ENCODE results near the gene TPGS1.

Gene TPGS1

GRCh38 chr19:518598-519231, 11.4 kb downstream of the TPGS1 start:
- H2BK5ac ChIP-seq (ENCODE audit: low read depth, low read length, poor library complexity): no peak overlapping the region
- H2BK12ac ChIP-seq (ENCODE audit: low read length): no peak overlapping the region
- H2AK5ac ChIP-seq (ENCODE audit: low read length): no peak overlapping the region
- peak in 1 of 2 donors; percentile 11 for DNase-seq
- no peaks in the 10 kb centered on the region for H3K27me3 ChIP-seq (ENCODE audit: insufficient read depth, low read length)
- no CpG with 5 or more reads among the region's 58 CpGs for WGBS (ENCODE audit: extremely low coverage, insufficient coverage, insufficient read length)
- no peak overlapping the region for H2BK120ac ChIP-seq (ENCODE audit: insufficient read depth, low read length, poor library complexity)
- no peaks in the 10 kb centered on the region for H3K79me1 ChIP-seq (ENCODE audit: low read length)
- H3K4me1 ChIP-seq (ENCODE audit: control insufficient read depth in 1 of 2, insufficient read depth in 2 of 2, low read length in 2 of 2): peaks cover 4 to 12% of the 10 kb centered on the region in 2 experiments
- no peak overlapping the region for H3K23ac ChIP-seq (ENCODE audit: low read length)
- no peak overlapping the region for H3K4ac ChIP-seq (ENCODE audit: low read depth, low read length)
- peaks cover 8% of the 10 kb centered on the region for H3K9me3 ChIP-seq (ENCODE audit: insufficient read depth, low read depth, low read length)
- no peak overlapping the region for H3K27ac ChIP-seq (ENCODE audit: low read depth, low read length)
- H3K79me2 ChIP-seq (ENCODE audit: control insufficient read depth, insufficient read depth, low read length, poor library complexity): no peaks in the 10 kb centered on the region
- H3K14ac ChIP-seq (ENCODE audit: low read length): no peak overlapping the region
- peaks cover 7 to 13% of the 10 kb centered on the region in 2 experiments for H3K36me3 ChIP-seq (ENCODE audit: control insufficient read depth in 1 of 2, insufficient read depth in 2 of 2, low read length in 2 of 2)
- no peak overlapping the region for H4K8ac ChIP-seq (ENCODE audit: low read depth, low read length)
- H4K12ac ChIP-seq (ENCODE audit: low read depth, low read length): no peak overlapping the region
- H3K4me3 ChIP-seq (ENCODE audit: low read depth, low read length): no peak overlapping the region
- H3K4me2 ChIP-seq (ENCODE audit: low read length): no peak overlapping the region
- H3K9ac ChIP-seq (ENCODE audit: low read length): no peak overlapping the region
- H2AFZ ChIP-seq (ENCODE audit: insufficient read depth, low read length, poor library complexity): no peak overlapping the region
- no peak overlapping the region for H4K91ac ChIP-seq (ENCODE audit: low read depth, low read length)
- H3K18ac ChIP-seq (ENCODE audit: low read length): peak overlapping the region; percentile 56

GRCh38 chr19:519449-519865, 12.2 kb downstream of the TPGS1 start:
- H3K27me3 ChIP-seq (ENCODE audit: insufficient read depth, low read length): no peaks in the 10 kb centered on the region
- no peak overlapping the region for H2BK5ac ChIP-seq (ENCODE audit: low read depth, low read length, poor library complexity)
- H3K9me3 ChIP-seq (ENCODE audit: insufficient read depth, low read depth, low read length): peaks cover 8% of the 10 kb centered on the region
- H3K4me1 ChIP-seq (ENCODE audit: control insufficient read depth in 1 of 2, insufficient read depth in 2 of 2, low read length in 2 of 2): peaks cover 4 to 12% of the 10 kb centered on the region in 2 experiments
- H3K23ac ChIP-seq (ENCODE audit: low read length): no peak overlapping the region
- peaks cover 0 to 8% of the 10 kb centered on the region in 2 experiments for H3K36me3 ChIP-seq (ENCODE audit: control insufficient read depth in 1 of 2, insufficient read depth in 2 of 2, low read length in 2 of 2)
- no peak overlapping the region for H3K4me3 ChIP-seq (ENCODE audit: low read depth, low read length)
- H3K79me1 ChIP-seq (ENCODE audit: low read length): no peaks in the 10 kb centered on the region
- no peak overlapping the region for H2AK5ac ChIP-seq (ENCODE audit: low read length)
- H4K12ac ChIP-seq (ENCODE audit: low read depth, low read length): no peak overlapping the region
- no peak overlapping the region for H4K91ac ChIP-seq (ENCODE audit: low read depth, low read length)
- DNase-seq: no peak
- H2BK120ac ChIP-seq (ENCODE audit: insufficient read depth, low read length, poor library complexity): no peak overlapping the region
- no peak overlapping the region for H3K9ac ChIP-seq (ENCODE audit: low read length)
- no peak overlapping the region for H3K4me2 ChIP-seq (ENCODE audit: low read length)
- no peak overlapping the region for H3K14ac ChIP-seq (ENCODE audit: low read length)
- no peak overlapping the region for H2BK12ac ChIP-seq (ENCODE audit: low read length)
- H2AFZ ChIP-seq (ENCODE audit: insufficient read depth, low read length, poor library complexity): no peak overlapping the region
- H3K18ac ChIP-seq (ENCODE audit: low read length): no peak overlapping the region
- no peaks in the 10 kb centered on the region for H3K79me2 ChIP-seq (ENCODE audit: control insufficient read depth, insufficient read depth, low read length, poor library complexity)
- no peak overlapping the region for H3K27ac ChIP-seq (ENCODE audit: low read depth, low read length)
- WGBS (ENCODE audit: extremely low coverage, insufficient coverage, insufficient read length): no CpG with 5 or more reads among the region's 45 CpGs
- H4K8ac ChIP-seq (ENCODE audit: low read depth, low read length): no peak overlapping the region
- no peak overlapping the region for H3K4ac ChIP-seq (ENCODE audit: low read depth, low read length)

GRCh38 chr19:522726-523125, 15.4 kb downstream of the TPGS1 start:
- Histone ChIP-seq H3K18ac (ENCODE audit: low read length) (no peak overlapping the region), H3K4ac (ENCODE audit: low read depth, low read length) (no peak overlapping the region), H3K9me3 (ENCODE audit: insufficient read depth, low read depth, low read length) (peaks cover 8% of the 10 kb centered on the region), H2BK5ac (ENCODE audit: low read depth, low read length, poor library complexity) (no peak overlapping the region), H3K4me2 (ENCODE audit: low read length) (no peak overlapping the region), H3K9ac (ENCODE audit: low read length) (no peak overlapping the region), H2AFZ (ENCODE audit: insufficient read depth, low read length, poor library complexity) (no peak overlapping the region), H4K91ac (ENCODE audit: low read depth, low read length) (no peak overlapping the region), H3K36me3 (ENCODE audit: control insufficient read depth in 1 of 2, insufficient read depth in 2 of 2, low read length in 2 of 2) (peaks cover 0 to 8% of the 10 kb centered on the region in 2 experiments), H3K23ac (ENCODE audit: low read length) (no peak overlapping the region), H3K27me3 (ENCODE audit: insufficient read depth, low read length) (peaks cover 2% of the 10 kb centered on the region), H4K8ac (ENCODE audit: low read depth, low read length) (no peak overlapping the region), H3K4me3 (ENCODE audit: low read depth, low read length) (no peak overlapping the region), H2AK5ac (ENCODE audit: low read length) (no peak overlapping the region), H4K12ac (ENCODE audit: low read depth, low read length) (no peak overlapping the region), H3K79me2 (ENCODE audit: control insufficient read depth, insufficient read depth, low read length, poor library complexity) (no peaks in the 10 kb centered on the region), H2BK12ac (ENCODE audit: low read length) (no peak overlapping the region), H3K14ac (ENCODE audit: low read length) (no peak overlapping the region), H3K79me1 (ENCODE audit: low read length) (no peaks in the 10 kb centered on the region), H2BK120ac (ENCODE audit: insufficient read depth, low read length, poor library complexity) (no peak overlapping the region), H3K27ac (ENCODE audit: low read depth, low read length) (no peak overlapping the region), H3K4me1 (ENCODE audit: control insufficient read depth in 1 of 2, insufficient read depth in 2 of 2, low read length in 2 of 2) (peaks cover 0 to 3% of the 10 kb centered on the region in 2 experiments)
- whole genome bisulfite sequencing (ENCODE audit: extremely low coverage, insufficient coverage, insufficient read length): no CpG with 5 or more reads among the region's 12 CpGs
- no peak for DNase-seq

GRCh38 chr19:524062-524674, 16.9 kb downstream of the TPGS1 start:
- Histone ChIP-seq H3K4me1 (ENCODE audit: control insufficient read depth in 1 of 2, insufficient read depth in 2 of 2, low read length in 2 of 2) (no peaks in the 10 kb centered on the region), H2BK5ac (ENCODE audit: low read depth, low read length, poor library complexity) (no peak overlapping the region), H3K14ac (ENCODE audit: low read length) (no peak overlapping the region), H2AK5ac (ENCODE audit: low read length) (no peak overlapping the region), H4K91ac (ENCODE audit: low read depth, low read length) (no peak overlapping the region), H3K9ac (ENCODE audit: low read length) (no peak overlapping the region), H3K4me2 (ENCODE audit: low read length) (no peak overlapping the region), H3K36me3 (ENCODE audit: control insufficient read depth in 1 of 2, insufficient read depth in 2 of 2, low read length in 2 of 2) (peaks cover 0 to 8% of the 10 kb centered on the region in 2 experiments), H3K27me3 (ENCODE audit: insufficient read depth, low read length) (peaks cover 2% of the 10 kb centered on the region), H2AFZ (ENCODE audit: insufficient read depth, low read length, poor library complexity) (no peak overlapping the region), H3K23ac (ENCODE audit: low read length) (no peak overlapping the region), H2BK12ac (ENCODE audit: low read length) (no peak overlapping the region), H3K4ac (ENCODE audit: low read depth, low read length) (no peak overlapping the region), H4K8ac (ENCODE audit: low read depth, low read length) (no peak overlapping the region), H3K4me3 (ENCODE audit: low read depth, low read length) (no peak overlapping the region), H4K12ac (ENCODE audit: low read depth, low read length) (no peak overlapping the region), H3K27ac (ENCODE audit: low read depth, low read length) (no peak overlapping the region), H3K79me1 (ENCODE audit: low read length) (no peaks in the 10 kb centered on the region), H3K18ac (ENCODE audit: low read length) (no peak overlapping the region), H3K9me3 (ENCODE audit: insufficient read depth, low read depth, low read length) (peaks cover 8% of the 10 kb centered on the region), H2BK120ac (ENCODE audit: insufficient read depth, low read length, poor library complexity) (no peak overlapping the region), H3K79me2 (ENCODE audit: control insufficient read depth, insufficient read depth, low read length, poor library complexity) (no peaks in the 10 kb centered on the region)
- peak; percentile 38 to 51 for DNase-seq
- WGBS (ENCODE audit: extremely low coverage, insufficient coverage, insufficient read length): no CpG with 5 or more reads among the region's 29 CpGs
